ENCODE measurements around the gene ELN. TPM values are rescaled to one million over a fixed set of nuclear protein-coding genes. Genes with fewer than 3 reads are reported as not detected.

Gene ELN
- total and polyA plus RNA-seq, 2 of the 4 experiments (the other 2 are of a cell fraction): 2.2 to 14.3 TPM

- H3K9ac ChIP-seq (ENCODE audit: low read depth, low read length): no peak overlapping the region
- H2AFZ ChIP-seq (replicated peaks; ENCODE audit: low read length, poor library complexity): no peak overlapping the region
- no peak overlapping the region for H3K4me3 ChIP-seq (ENCODE audit: insufficient read depth, low read depth, low read length)
- no peak overlapping the region for H3K27ac ChIP-seq (ENCODE audit: insufficient read depth, low read length)
- H3K79me1 ChIP-seq (ENCODE audit: low read depth in 1 of 2, low read length in 2 of 2): no peaks in the 10 kb centered on the region
- no peak overlapping the region for H2BK20ac ChIP-seq (ENCODE audit: low read depth, low read length)
- no peak overlapping the region for H3K23ac ChIP-seq (ENCODE audit: low read depth, low read length)
- ATAC-seq (ENCODE audit: low read depth) (no peak), DNase-seq (no peak)
- 0 out of 2 replicates have a peak, but pooled peaks cover 2% of the 10 kb centered on the region for H3K36me3 ChIP-seq (ENCODE audit: control insufficient read depth, insufficient read depth, low read length)
- H3K27me3 ChIP-seq (ENCODE audit: control insufficient read depth, insufficient read depth, low read length): no peaks in the 10 kb centered on the region
- no peak overlapping the region for H4K8ac ChIP-seq (ENCODE audit: low read depth in 2 of 2, low read length in 2 of 2)
- no peak overlapping the region for H4K5ac ChIP-seq (ENCODE audit: low read depth, low read length)
- H2AK9ac ChIP-seq (replicated peaks; ENCODE audit: low read depth, low read length, poor library complexity): no peak overlapping the region
- H2BK15ac ChIP-seq (ENCODE audit: low read depth, low read length): no peak overlapping the region
- no peaks in the 10 kb centered on the region for H3K9me3 ChIP-seq (ENCODE audit: control insufficient read depth, insufficient read depth, low read length)
- no peak overlapping the region for H3K18ac ChIP-seq (ENCODE audit: low read depth, low read length)
- H2BK120ac ChIP-seq (ENCODE audit: low read depth, low read length): no peak overlapping the region
- no peaks in the 10 kb centered on the region for H3K9me1 ChIP-seq (ENCODE audit: insufficient read depth, low read length)
- BruUV-seq (replicated peaks): no TSS peak
- intact Hi-C loops (cut with micrococcal nuclease) (no loop called here), dilution Hi-C loops (cut with HindIII; ENCODE audit: low sequenced_read_pairs, unreplicated experiment) (no loop called here), in situ Hi-C loops (cut with MboI; ENCODE audit: low sequenced_read_pairs) (no loop called here)
- TF ChIP-seq RFX5 (IDR thresholded peaks at IDR 0.05; ENCODE audit: low read depth, low read length): no peak
- TF ChIP-seq, protein P1, sequence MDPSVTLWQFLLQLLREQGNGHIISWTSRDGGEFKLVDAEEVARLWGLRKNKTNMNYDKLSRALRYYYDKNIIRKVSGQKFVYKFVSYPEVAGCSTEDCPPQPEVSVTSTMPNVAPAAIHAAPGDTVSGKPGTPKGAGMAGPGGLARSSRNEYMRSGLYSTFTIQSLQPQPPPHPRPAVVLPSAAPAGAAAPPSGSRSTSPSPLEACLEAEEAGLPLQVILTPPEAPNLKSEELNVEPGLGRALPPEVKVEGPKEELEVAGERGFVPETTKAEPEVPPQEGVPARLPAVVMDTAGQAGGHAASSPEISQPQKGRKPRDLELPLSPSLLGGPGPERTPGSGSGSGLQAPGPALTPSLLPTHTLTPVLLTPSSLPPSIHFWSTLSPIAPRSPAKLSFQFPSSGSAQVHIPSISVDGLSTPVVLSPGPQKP (IDR thresholded peaks at IDR 0.05; ENCODE audit: borderline replicate concordance, low read depth, low read length): no peak
- no peak for TF ChIP-seq USF2 (IDR thresholded peaks at IDR 0.05; ENCODE audit: low read depth, low read length)
- no peak for TF ChIP-seq MXI1 (IDR thresholded peaks at IDR 0.05; ENCODE audit: borderline replicate concordance, low read depth, low read length)
- no peak overlapping the region for H4K91ac ChIP-seq (ENCODE audit: insufficient read depth, low read depth, low read length)
- 83% methylated on average over 2 of the region's 11 CpGs; no CpG with 5 or more reads in 1 of the 2 experiments for WGBS, 2 experiments (ENCODE audit: extremely low coverage in 2 of 2, insufficient read length in 1 of 2)
- H3K4me2 ChIP-seq (ENCODE audit: low read depth, low read length): no peak overlapping the region
- POLR2A ChIA-PET (ENCODE audit: unreplicated experiment): no interaction called here
- no peak overlapping the region for H2AK5ac ChIP-seq (ENCODE audit: low read depth, low read length)
- no peak overlapping the region for H3K4ac ChIP-seq (ENCODE audit: low read depth, low read length)
- H3K14ac ChIP-seq (replicated peaks; ENCODE audit: low read depth, low read length): no peak overlapping the region
- no peaks in the 10 kb centered on the region for H4K20me1 ChIP-seq (ENCODE audit: insufficient read depth, low read length)
- CTCF ChIA-PET: interaction anchor here (0.5 kb wide), 1 partner anchor 30 kb away, joined by 3 read pairs; no protein-coding TSS in a partner anchor
- peaks cover 4% of the 10 kb centered on the region; the same call in 1 of the 2 replicates for H3K4me1 ChIP-seq (ENCODE audit: control insufficient read depth, insufficient read depth, low read length)
- H3K56ac ChIP-seq (ENCODE audit: extremely low read depth, insufficient read depth, low read length): no peak overlapping the region
- H2BK5ac ChIP-seq (ENCODE audit: low read depth, low read length, poor library complexity, severe bottlenecking): no peak overlapping the region
These were observed 11.4 kb downstream of the ELN start for GRCh38 chr7:74039337-74039736.

Measured in IMR-90 (cell line).